ENCODE measurements around the gene CEACAM5. TPM values are rescaled to one million over a fixed set of nuclear protein-coding genes. Genes with fewer than 3 reads are reported as not detected.
"Not testable (repeated sequence)": the region's sequence is repeated elsewhere in the genome, so short reads cannot be mapped to it uniquely, and the experiment has no call there.

The CEACAM5 gene
- total RNA-seq, 1 donor from 2014 or later, result not detected

DNA sequence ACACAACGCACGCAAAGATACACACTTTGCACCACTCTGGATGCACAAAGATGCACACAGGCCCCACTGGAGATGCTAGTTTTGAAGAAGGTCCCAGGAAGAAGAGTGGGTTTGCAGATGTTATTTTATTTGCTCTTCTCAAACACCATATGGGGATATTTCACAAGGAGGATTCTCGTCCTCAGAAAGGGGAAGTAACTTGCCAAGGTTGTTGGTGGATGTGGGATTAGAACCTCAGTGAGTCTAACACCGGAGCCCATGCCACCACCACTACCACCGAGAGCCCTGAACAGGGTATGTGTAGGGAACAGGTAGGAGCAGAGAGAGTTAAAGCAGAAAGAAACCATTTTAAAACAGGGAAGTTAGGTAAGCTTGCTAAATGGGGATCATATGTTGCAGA, 37.3 kb downstream of the CEACAM5 start:
- Mint-ChIP-seq H3K36me3 (ENCODE audit: unreplicated experiment) (no peaks in the 10 kb centered on the region), H3K27me3 (ENCODE audit: unreplicated experiment) (peaks cover 7% of the 10 kb centered on the region), H3K4me3 (ENCODE audit: unreplicated experiment) (no peak overlapping the region), H3K9me3 (ENCODE audit: unreplicated experiment) (peaks cover 2% of the 10 kb centered on the region), H3K4me1 (ENCODE audit: low read depth, unreplicated experiment) (no peaks in the 10 kb centered on the region), H3K27ac (ENCODE audit: unreplicated experiment) (no peak overlapping the region)
- no peak for DNase-seq
- TF ChIP-seq, protein P1, sequence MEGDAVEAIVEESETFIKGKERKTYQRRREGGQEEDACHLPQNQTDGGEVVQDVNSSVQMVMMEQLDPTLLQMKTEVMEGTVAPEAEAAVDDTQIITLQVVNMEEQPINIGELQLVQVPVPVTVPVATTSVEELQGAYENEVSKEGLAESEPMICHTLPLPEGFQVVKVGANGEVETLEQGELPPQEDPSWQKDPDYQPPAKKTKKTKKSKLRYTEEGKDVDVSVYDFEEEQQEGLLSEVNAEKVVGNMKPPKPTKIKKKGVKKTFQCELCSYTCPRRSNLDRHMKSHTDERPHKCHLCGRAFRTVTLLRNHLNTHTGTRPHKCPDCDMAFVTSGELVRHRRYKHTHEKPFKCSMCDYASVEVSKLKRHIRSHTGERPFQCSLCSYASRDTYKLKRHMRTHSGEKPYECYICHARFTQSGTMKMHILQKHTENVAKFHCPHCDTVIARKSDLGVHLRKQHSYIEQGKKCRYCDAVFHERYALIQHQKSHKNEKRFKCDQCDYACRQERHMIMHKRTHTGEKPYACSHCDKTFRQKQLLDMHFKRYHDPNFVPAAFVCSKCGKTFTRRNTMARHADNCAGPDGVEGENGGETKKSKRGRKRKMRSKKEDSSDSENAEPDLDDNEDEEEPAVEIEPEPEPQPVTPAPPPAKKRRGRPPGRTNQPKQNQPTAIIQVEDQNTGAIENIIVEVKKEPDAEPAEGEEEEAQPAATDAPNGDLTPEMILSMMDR (IDR thresholded peaks at IDR 0.05; ENCODE audit: partially characterized antibody, unreplicated experiment), result no peak

DNA sequence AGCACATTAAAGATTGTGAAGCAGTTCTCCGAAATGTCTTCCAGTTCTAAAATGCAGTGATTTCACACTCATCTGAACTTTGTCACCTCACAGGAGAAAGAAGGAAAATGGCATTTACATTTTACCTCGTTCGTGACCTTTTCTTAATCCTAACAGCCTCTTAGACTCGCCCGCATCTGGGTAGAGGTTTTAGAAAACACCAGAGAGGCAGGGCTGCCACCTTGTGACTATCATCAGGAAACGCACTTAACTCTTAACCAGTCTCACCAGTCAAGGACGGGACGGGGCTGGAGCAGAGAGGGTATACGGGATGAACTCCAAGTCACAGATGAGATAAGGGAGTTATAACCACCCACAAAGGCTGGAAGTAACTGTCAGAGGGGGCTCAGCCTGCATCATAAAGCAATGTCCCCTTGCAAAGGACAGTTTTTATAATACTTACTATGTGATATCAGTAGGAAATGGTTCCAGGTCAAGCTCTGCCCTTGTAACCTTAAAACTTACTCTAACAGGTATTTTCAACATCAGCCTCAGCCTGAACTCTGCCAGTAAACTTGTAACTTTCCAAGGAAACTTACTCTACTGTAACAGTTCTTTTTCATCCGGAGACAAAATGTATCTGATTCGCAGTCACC, 38.3 kb downstream of the CEACAM5 start:
- TF ChIP-seq, protein P1 (IDR thresholded peaks at IDR 0.05; ENCODE audit: partially characterized antibody, unreplicated experiment), result peak; percentile 28
- Mint-ChIP-seq H3K9me3 (ENCODE audit: unreplicated experiment) (peaks cover 2% of the 10 kb centered on the region), H3K4me1 (ENCODE audit: low read depth, unreplicated experiment) (no peaks in the 10 kb centered on the region), H3K27ac (ENCODE audit: unreplicated experiment) (no peak overlapping the region), H3K27me3 (ENCODE audit: unreplicated experiment) (peaks cover 7% of the 10 kb centered on the region), H3K36me3 (ENCODE audit: unreplicated experiment) (no peaks in the 10 kb centered on the region), H3K4me3 (ENCODE audit: unreplicated experiment) (no peak overlapping the region)
- DNase-seq, result peak; percentile 41

DNA sequence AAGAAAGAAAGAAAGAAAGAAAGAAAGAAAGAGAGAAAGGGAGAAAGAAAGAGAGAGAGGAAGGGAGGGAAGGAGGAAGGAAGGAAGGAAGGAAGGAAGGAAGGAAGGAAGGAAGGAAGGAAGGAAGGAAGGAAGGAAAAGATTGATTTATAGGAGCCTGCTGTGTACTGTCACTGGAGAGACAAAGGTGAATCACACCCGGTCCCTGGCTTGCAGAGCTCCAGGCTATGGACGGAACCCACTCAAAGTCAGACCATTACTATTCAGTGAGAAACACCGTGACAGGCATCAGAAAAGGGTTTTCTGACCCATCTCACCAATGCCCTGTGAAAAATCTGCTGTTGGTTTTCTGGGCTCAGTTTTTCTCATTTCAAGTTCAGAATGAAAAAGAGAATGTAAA, 39.6 kb downstream of the CEACAM5 start:
- Mint-ChIP-seq H3K9me3 (ENCODE audit: unreplicated experiment) (peaks cover 2% of the 10 kb centered on the region), H3K27me3 (ENCODE audit: unreplicated experiment) (peaks cover 7% of the 10 kb centered on the region), H3K4me1 (ENCODE audit: low read depth, unreplicated experiment) (no peaks in the 10 kb centered on the region), H3K27ac (ENCODE audit: unreplicated experiment) (no peak overlapping the region), H3K4me3 (ENCODE audit: unreplicated experiment) (no peak overlapping the region), H3K36me3 (ENCODE audit: unreplicated experiment) (no peaks in the 10 kb centered on the region)
- TF ChIP-seq, protein P1 (IDR thresholded peaks at IDR 0.05; ENCODE audit: partially characterized antibody, unreplicated experiment), result no peak
- no peak for DNase-seq

DNA sequence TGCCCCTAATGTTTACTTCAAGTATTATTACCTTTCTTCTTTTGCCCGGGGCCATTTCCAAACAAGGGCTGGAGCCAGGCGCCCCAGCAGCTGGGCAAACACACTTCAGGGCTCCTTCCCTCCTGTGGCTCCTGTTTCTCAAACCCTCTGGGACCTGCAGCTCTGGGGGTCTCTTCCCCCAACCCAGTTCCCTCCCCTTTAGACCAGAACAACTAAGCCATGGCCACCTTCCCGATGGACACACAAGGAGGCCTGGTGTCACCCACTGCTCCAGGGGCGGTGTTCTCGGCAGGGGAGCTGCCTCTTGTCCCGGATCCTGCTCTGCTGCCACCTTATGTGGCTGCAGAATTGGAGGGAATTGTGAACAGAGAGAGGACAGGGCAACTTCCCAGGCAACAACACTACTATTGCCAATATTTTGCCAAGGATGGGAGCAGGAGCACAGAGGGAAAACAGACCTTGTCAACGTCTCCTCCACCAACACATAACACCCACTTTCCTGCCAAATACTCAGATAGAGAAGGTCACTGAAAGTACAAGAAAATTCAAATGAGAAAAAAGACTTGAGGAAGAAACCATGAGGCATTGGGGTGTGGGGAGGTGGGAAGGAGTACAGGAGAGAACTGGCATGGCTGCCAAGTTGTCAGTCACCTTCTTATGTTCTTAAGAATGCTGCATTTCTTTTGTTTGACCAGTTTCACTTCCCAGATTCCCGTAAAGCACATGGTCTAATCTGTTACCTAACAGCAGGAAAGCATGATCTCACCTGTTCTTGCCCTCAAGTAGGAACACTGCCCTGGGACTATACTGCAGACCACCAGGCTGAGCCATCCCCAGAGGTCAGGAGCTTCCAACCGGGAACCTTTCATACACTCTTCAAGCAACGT, 42.1 kb downstream of the CEACAM5 start:
- not testable (repeated sequence) for H3K27ac Mint-ChIP-seq (ENCODE audit: unreplicated experiment); H3K9me3 Mint-ChIP-seq (ENCODE audit: unreplicated experiment); DNase-seq; H3K36me3 Mint-ChIP-seq (ENCODE audit: unreplicated experiment); H3K27me3 Mint-ChIP-seq (ENCODE audit: unreplicated experiment); H3K4me1 Mint-ChIP-seq (ENCODE audit: low read depth, unreplicated experiment); H3K4me3 Mint-ChIP-seq (ENCODE audit: unreplicated experiment)

DNA sequence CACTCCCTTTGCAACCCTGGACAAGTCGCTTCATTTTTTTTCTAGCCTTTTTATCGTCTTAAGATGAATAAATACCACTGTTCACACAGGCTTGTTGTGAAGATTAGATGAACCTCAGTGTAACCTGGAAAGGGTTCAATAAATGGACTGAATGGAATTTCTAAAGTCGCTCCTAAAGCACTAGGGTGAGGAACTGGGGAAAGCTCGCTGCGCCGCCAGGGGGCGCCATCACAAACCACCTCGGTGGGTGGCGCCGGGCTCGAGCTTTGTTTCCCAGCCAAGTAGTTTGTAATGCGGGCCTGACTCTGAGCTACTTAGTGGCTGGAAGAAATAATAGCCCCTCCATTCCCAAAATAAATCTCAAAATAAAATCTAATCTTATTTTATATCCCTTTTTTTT, 44.7 kb downstream of the CEACAM5 start:
- Mint-ChIP-seq H3K4me1 (ENCODE audit: low read depth, unreplicated experiment) (peaks cover 4% of the 10 kb centered on the region), H3K9me3 (ENCODE audit: unreplicated experiment) (no peaks in the 10 kb centered on the region), H3K36me3 (ENCODE audit: unreplicated experiment) (no peaks in the 10 kb centered on the region), H3K27ac (ENCODE audit: unreplicated experiment) (no peak overlapping the region), H3K27me3 (ENCODE audit: unreplicated experiment) (peaks cover 2% of the 10 kb centered on the region), H3K4me3 (ENCODE audit: unreplicated experiment) (no peak overlapping the region)
- peak; percentile 75 for DNase-seq
- TF ChIP-seq, protein P1 (IDR thresholded peaks at IDR 0.05; ENCODE audit: partially characterized antibody, unreplicated experiment), result peak; percentile 80

Data from glutamatergic neuron (in vitro differentiated cells).